HG02884 (cell line): ENCODE results near the gene ARHGAP4.

ENCODE experiments used
- ATAC-seq: cut with Tn5 transposase; IDR thresholded peaks from one replicate; pipeline ENCODE4 v1.9.1; 2021; ENCODE audit warnings: mild to moderate bottlenecking, moderate library complexity; ENCODE audit not compliant: unreplicated experiment

ARHGAP4 gene

GRCh38 chrX:153870288-153870690, 55.8 kb downstream of the ARHGAP4 start:
- ATAC-seq: no peak

DNA sequence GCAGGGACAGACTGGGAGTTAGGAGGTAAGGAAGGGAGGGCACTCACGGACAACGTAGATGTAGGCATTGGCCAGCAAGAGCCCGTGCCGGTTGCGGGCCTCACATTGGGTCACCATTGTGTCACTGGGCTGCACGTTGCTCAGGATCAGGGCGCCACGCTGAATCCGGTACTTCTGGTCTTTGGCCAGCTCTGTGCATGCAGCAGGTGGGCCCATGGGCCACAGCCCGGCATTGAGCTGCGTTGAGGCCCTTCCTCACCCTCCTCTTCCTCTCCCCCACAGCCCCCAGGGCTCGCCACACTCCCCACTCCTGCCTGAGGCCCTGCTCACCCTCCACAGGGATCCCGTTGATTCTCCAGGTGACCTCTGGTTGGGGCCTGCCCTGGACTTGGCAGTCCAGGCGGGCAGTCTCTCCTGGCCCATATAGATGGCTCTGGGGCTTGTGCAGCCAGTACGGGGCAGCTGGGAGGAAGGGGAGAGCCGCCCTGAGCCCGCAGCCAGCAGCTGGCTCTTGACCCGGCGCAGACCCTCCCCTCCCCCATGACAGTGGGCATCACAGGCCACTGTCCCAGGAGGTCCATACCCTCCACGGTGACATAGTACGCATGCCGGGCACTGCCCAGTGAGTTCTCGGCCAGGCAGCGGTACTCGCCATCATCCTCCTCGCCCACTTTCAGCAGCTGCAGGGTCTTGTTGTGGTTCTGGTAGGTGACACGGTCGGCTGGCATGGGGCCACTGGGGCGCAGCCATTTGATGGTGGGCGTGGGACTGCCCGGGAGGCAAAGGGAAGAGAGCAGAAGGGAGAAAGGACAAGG, 56.4 kb downstream of the ARHGAP4 start:
- ATAC-seq: no peak

DNA sequence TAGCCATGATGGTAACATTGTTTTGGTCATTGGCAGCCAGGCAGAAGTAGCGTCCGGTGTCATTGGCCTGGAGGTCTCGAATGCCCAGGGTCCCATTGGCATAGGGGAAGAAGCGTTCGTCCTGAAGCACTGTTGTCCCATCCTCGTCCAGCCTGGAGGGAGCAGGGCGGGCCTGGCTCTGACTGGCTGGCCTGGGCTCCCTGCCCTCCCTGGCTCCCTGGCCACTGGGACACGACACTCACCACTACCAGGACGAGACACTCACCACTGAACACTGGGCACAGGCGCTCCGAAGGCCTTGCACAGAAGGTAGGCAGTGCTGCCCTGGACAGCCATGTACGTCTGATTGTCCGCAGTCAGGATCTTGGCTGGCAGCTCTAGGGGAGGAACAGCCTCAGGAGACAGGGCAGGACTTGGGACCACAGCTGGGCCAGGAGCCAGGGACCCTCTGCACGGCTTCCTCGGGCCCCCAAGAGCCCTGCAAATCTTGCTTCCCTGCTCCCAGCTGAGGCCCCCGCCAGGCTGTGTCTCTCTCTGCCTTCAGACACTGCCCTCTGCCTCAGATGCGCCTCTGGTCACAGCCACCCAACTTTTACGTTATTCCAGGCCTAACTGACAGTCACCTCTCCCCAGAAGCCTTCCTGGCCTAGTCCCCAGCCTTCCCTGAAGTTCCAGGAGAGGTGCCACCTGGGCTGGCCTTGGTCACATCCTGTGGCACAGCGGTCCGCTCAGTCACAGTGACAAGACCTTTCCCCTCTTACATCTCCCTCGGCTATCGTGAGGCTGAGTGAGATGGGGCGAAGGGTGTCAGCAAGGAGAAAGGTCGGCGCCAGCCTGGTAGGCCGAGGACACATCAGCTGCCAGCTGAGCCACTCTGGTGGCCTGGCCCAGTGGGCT, 57.2 kb downstream of the ARHGAP4 start:
- ATAC-seq: no peak

- no peak for ATAC-seq
These were observed 58.4 kb downstream of the ARHGAP4 start for GRCh38 chrX:153867671-153868070.

GRCh38 chrX:153867139-153867538, 58.9 kb downstream of the ARHGAP4 start:
- no peak for ATAC-seq

GRCh38 chrX:153866302-153867019, 59.6 kb downstream of the ARHGAP4 start:
- no peak for ATAC-seq

DNA sequence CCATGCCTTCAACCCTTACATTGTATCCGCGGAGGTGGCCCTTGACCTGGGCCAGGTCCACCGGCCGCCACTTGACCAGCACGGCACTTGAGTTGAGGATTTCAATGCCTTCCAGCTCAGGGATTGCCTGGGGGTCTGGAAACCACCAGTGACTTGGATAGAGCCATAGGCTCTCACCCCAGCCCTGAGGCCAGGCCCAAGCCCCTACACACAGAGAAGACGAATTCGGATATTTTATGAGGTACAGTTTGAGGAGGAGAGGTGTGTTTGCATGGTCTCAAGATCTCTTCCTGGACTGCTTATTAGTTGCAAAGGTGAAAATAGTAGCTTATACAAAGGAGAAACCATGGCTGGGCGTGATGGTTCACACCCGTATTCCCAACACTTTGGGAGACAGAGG, 60.4 kb downstream of the ARHGAP4 start:
- no peak for ATAC-seq

DNA sequence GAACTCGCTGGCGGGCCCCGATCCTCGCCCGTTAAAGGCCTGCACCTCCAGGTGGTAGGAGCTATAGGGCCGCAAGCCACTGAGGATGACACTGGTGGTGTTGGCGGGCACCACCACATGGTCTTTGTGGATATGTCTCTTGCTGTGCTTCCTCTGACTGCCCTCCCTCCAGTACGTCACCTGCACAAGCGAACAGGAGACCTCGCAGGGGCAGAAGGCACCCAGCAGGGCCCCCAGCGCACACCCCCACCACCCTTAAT, 60.8 kb downstream of the ARHGAP4 start:
- ATAC-seq: no peak

- no peak for ATAC-seq
These were observed 61.3 kb downstream of the ARHGAP4 start for GRCh38 chrX:153864561-153865320.

GRCh38 chrX:153864101-153864500, 62.0 kb downstream of the ARHGAP4 start:
- ATAC-seq: no peak

DNA sequence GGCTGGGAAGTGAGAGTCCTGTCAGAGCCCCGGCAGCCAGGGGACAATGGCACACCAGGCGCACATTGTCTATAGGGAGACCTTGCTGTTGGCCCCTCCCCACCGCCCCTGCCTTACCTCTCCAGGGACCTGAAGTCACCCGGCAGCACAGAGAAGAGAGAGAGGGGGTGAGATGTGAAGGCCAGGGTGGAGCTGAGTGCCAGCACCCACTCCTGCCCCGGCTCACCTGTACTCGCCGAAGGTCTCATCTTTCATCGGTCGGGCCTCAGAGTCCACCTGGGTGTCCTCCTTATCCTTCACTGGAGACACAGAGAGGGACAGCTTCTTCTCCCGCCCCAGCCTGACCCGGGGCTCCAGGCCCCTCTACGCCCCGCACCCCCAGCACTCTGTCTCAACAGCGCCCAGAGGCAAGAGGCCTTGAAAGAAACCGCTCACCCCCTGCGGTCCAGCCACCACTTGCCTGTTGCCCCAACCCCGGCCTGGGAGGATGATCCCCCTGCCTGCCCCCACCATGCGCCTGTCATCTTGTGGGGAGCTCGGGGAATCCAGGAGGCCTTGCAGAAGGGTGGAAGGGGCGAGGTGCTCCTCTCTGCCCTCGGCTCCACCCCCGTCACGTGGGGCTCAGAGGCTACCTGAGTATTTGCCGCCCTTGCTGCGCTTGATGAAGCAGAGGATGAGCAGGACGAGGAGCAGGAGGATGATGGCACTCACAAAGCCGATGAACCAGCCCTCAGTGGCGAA, 62.6 kb downstream of the ARHGAP4 start:
- ATAC-seq: no peak

GRCh38 chrX:153862369-153863250, 63.5 kb downstream of the ARHGAP4 start:
- ATAC-seq: no peak

DNA sequence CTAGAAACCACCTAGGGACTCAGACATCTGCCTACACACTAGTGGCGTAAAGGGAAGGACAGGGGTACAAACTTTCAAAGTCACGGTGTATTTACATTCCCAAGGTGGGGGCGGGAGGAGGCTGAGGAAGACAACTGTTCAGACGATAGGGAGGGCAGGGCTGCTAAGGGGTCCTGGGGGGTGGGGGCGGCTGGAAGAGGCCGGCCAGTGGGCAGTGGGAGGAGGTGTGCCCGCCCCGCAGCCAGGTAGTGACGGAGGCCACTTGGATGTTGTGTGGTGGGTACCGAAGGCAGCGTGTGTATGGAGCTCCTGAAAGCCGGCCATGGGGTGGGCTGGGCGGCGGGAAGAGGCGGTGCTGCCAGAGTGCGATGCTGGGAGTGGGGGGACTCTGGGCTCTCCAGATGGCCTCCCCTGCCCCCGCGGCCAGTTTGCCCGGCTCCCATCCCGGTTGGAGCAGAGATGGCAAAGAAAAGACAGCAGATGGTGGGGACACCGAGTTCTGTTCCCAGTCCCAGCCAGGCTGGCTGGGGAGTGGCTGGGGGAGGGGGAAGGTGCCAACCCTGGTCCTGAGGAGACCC, 64.2 kb downstream of the ARHGAP4 start:
- ATAC-seq: no peak

- no peak for ATAC-seq
These were observed 64.9 kb downstream of the ARHGAP4 start for GRCh38 chrX:153861151-153861550.
